ENCODE data around the gene GYS2. TPM values are rescaled to one million over a fixed set of nuclear protein-coding genes. Genes with fewer than 3 reads are reported as not detected.

Gene GYS2
- total RNA-seq, 1 donor from 2014 or later: not detected

DNA sequence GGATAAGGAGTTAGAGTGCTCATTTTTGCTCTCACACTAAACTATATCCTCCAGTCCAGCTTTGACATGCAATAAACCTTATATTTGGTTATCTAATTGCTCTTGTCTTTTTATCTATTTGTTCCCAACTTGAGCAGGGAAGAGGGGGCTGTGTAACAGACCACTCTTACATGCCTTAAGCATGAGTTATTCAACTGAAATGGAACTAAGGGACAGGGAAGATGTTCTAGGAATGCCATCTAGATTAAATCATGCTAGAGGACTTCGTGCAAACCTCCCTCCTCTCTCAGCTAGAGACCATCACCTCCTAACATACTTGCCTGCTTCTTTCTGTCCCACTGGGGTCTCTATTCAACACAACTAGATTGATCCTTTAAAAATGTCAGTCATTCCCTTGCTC, 57.9 kb downstream of the GYS2 start:
- H3K4me1 Mint-ChIP-seq (ENCODE audit: low read depth): no peaks in the 10 kb centered on the region
- H3K27ac Mint-ChIP-seq: no peak overlapping the region
- H3K27me3 Mint-ChIP-seq: no peaks in the 10 kb centered on the region
- no peaks in the 10 kb centered on the region for H3K9me3 Mint-ChIP-seq (ENCODE audit: low read depth)
- no peaks in the 10 kb centered on the region for H3K36me3 Mint-ChIP-seq (ENCODE audit: insufficient read depth)
- no peak for DNase-seq (ENCODE audit: low spot score, unreplicated experiment)
- TF ChIP-seq, protein P1, sequence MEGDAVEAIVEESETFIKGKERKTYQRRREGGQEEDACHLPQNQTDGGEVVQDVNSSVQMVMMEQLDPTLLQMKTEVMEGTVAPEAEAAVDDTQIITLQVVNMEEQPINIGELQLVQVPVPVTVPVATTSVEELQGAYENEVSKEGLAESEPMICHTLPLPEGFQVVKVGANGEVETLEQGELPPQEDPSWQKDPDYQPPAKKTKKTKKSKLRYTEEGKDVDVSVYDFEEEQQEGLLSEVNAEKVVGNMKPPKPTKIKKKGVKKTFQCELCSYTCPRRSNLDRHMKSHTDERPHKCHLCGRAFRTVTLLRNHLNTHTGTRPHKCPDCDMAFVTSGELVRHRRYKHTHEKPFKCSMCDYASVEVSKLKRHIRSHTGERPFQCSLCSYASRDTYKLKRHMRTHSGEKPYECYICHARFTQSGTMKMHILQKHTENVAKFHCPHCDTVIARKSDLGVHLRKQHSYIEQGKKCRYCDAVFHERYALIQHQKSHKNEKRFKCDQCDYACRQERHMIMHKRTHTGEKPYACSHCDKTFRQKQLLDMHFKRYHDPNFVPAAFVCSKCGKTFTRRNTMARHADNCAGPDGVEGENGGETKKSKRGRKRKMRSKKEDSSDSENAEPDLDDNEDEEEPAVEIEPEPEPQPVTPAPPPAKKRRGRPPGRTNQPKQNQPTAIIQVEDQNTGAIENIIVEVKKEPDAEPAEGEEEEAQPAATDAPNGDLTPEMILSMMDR (IDR thresholded peaks at IDR 0.05; ENCODE audit: unreplicated experiment): no peak
- no peak overlapping the region for H3K4me3 Mint-ChIP-seq (ENCODE audit: low read depth)

DNA sequence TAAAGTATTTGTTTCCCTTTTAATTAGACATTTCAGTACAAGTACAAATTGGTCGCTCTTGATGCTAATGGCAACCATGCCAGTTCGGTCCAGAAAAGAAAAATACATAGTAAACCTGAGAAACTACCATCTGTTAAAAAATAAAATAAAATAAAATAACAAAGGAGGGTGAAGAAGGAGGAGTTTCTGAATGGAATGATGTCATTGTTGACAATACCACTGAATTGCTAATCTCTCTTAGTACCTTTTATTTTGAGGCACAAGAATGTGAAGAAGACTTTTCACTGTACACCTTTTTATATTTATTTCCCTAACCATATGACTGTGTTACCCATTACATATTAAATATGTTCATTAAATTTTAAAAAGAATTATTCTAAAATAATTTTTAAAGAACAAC, 59.1 kb downstream of the GYS2 start:
- H3K9me3 Mint-ChIP-seq (ENCODE audit: low read depth): no peaks in the 10 kb centered on the region
- DNase-seq (ENCODE audit: low spot score, unreplicated experiment): no peak
- no peak overlapping the region for H3K27ac Mint-ChIP-seq
- TF ChIP-seq, protein P1 (IDR thresholded peaks at IDR 0.05; ENCODE audit: unreplicated experiment): no peak
- no peaks in the 10 kb centered on the region for H3K36me3 Mint-ChIP-seq (ENCODE audit: insufficient read depth)
- H3K4me3 Mint-ChIP-seq (ENCODE audit: low read depth): no peak overlapping the region
- H3K27me3 Mint-ChIP-seq: no peaks in the 10 kb centered on the region
- H3K4me1 Mint-ChIP-seq (ENCODE audit: low read depth): no peaks in the 10 kb centered on the region

DNA sequence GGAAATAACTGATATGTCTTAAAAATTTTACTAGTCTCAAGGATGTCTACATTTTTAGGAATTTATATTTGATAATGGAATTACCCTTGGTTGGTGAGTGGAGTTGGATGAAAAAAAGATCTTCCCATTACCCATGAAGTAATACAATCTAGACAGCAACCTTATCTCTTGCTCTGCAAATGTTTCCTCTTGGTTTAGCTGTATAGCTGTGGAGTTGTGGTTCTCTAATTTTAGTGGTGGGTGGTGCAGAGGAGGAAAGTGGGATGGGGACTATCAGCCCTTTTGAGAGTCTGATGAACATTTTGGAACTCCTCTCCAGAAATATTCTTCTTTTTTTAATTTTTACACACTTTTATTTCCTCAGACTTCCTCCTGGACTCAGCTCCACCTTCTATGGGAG, 61.5 kb downstream of the GYS2 start:
- H3K4me1 Mint-ChIP-seq (ENCODE audit: low read depth): no peaks in the 10 kb centered on the region
- TF ChIP-seq, protein P1 (IDR thresholded peaks at IDR 0.05; ENCODE audit: unreplicated experiment): no peak

DNA sequence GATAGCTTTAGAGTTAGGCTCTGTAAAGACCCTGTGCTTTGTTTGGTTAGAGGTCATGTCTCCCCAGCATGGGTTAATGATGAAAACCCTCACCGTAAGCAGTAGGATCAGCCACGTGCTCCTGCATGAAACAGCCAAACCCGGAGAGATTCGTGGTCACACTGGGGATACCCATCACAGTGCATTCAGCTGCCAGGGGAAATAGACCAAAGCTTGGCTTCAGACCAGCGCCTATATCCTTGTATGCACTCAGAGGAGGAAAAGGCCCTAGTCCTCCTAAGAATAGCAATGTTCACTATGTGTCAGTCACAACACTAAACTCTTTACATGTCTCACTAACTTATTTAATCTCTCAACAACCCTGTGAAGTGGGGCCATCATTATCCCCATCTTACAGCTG, 62.2 kb downstream of the GYS2 start:
- Mint-ChIP-seq H3K27ac (no peak overlapping the region), H3K9me3 (ENCODE audit: low read depth) (no peaks in the 10 kb centered on the region), H3K27me3 (no peaks in the 10 kb centered on the region), H3K36me3 (ENCODE audit: insufficient read depth) (no peaks in the 10 kb centered on the region), H3K4me3 (ENCODE audit: low read depth) (no peak overlapping the region), H3K4me1 (ENCODE audit: low read depth) (no peaks in the 10 kb centered on the region)
- DNase-seq (ENCODE audit: low spot score, unreplicated experiment): no peak
- TF ChIP-seq, protein P1 (IDR thresholded peaks at IDR 0.05; ENCODE audit: unreplicated experiment): no peak

More for the DNA sequence above, 61.5 kb downstream of the GYS2 start:
- H3K36me3 Mint-ChIP-seq (ENCODE audit: insufficient read depth): no peaks in the 10 kb centered on the region
- no peak for DNase-seq (ENCODE audit: low spot score, unreplicated experiment)
- H3K9me3 Mint-ChIP-seq (ENCODE audit: low read depth): no peaks in the 10 kb centered on the region
- no peaks in the 10 kb centered on the region for H3K27me3 Mint-ChIP-seq
- H3K4me3 Mint-ChIP-seq (ENCODE audit: low read depth): no peak overlapping the region
- H3K27ac Mint-ChIP-seq: no peak overlapping the region

- TF ChIP-seq, protein P1 (IDR thresholded peaks at IDR 0.05; ENCODE audit: unreplicated experiment): no peak
- Mint-ChIP-seq H3K4me1 (ENCODE audit: low read depth) (no peaks in the 10 kb centered on the region), H3K4me3 (ENCODE audit: low read depth) (no peak overlapping the region), H3K27ac (no peak overlapping the region), H3K27me3 (no peaks in the 10 kb centered on the region), H3K9me3 (ENCODE audit: low read depth) (no peaks in the 10 kb centered on the region), H3K36me3 (ENCODE audit: insufficient read depth) (no peaks in the 10 kb centered on the region)
- no peak for DNase-seq (ENCODE audit: low spot score, unreplicated experiment)
Measured at GRCh38 chr12:21541773-21542172, 62.9 kb downstream of the GYS2 start.
